HEK293T (cell line): Measurements from ENCODE around the gene TLE3.

Experiments used
- CTCF ChIA-PET: fragments of 350-600 bp; formaldehyde crosslinking; extraction: SDS; loops from one replicate; lab custom pipeline; 2021; ENCODE audit warnings: antibody characterized with exemption, inconsistent platforms; lab: Yijun Ruan, JAX
- POLR2A ChIA-PET: fragments of 350-600 bp; formaldehyde crosslinking; extraction: SDS; loops from one replicate; lab custom pipeline; 2020; ENCODE audit warnings: antibody characterized with exemption, inconsistent platforms; lab: Yijun Ruan, JAX
- DNase-seq: peaks from one replicate; pipeline ENCODE4 v3.0.0; 2012; ENCODE audit warnings: mixed read lengths; ENCODE audit errors: extremely low spot score
- ARNT ChIP-seq: fragments of 450-650 bp; IDR thresholded peaks from 2 replicates; pipeline ENCODE4 v1.6.1; 2017; ENCODE audit warnings: mild to moderate bottlenecking
- BHLHE40 ChIP-seq: fragments of 450-650 bp; IDR thresholded peaks from 2 replicates; pipeline ENCODE4 v1.6.1; 2016; ENCODE audit warnings: mild to moderate bottlenecking, moderate library complexity, borderline replicate concordance
- CTBP1 ChIP-seq: fragments of 450-650 bp; IDR thresholded peaks from 2 replicates; pipeline ENCODE4 v1.6.1; 2016; ENCODE audit warnings: borderline replicate concordance
- ELF4 ChIP-seq: fragments of 450-650 bp; IDR thresholded peaks from 2 replicates; pipeline ENCODE4 v1.6.1; 2017; ENCODE audit warnings: antibody characterized with exemption
- FOXA1 ChIP-seq: fragments of 450-650 bp; IDR thresholded peaks from 2 replicates; pipeline ENCODE4 v1.6.1; 2016; ENCODE audit warnings: mild to moderate bottlenecking
- FOXK2 ChIP-seq: fragments of 450-650 bp; IDR thresholded peaks from 2 replicates; pipeline ENCODE4 v1.6.1; 2016; ENCODE audit warnings: mild to moderate bottlenecking
- FOXM1 ChIP-seq: fragments of 450-650 bp; IDR thresholded peaks from 2 replicates; pipeline ENCODE4 v1.6.1; 2017; ENCODE audit warnings: mild to moderate bottlenecking, borderline replicate concordance
- HDGF ChIP-seq: fragments of 450-650 bp; IDR thresholded peaks from 2 replicates; pipeline ENCODE4 v1.6.1; 2017; ENCODE audit warnings: antibody characterized with exemption, borderline replicate concordance
- L3MBTL2 ChIP-seq: fragments of 450-650 bp; conservative IDR thresholded peaks from 2 replicates; pipeline ENCODE4 v1.6.1; 2016; ENCODE audit warnings: mild to moderate bottlenecking
- LEF1 ChIP-seq: fragments of 450-650 bp; IDR thresholded peaks from 2 replicates; pipeline ENCODE4 v1.6.1; 2017; ENCODE audit warnings: mild to moderate bottlenecking, borderline replicate concordance
- NFRKB ChIP-seq: fragments of 450-650 bp; IDR thresholded peaks from 2 replicates; pipeline ENCODE4 v1.6.1; 2016; ENCODE audit warnings: mild to moderate bottlenecking, moderate library complexity
- PKNOX1 ChIP-seq: fragments of 450-650 bp; IDR thresholded peaks from 2 replicates; pipeline ENCODE4 v1.6.1; 2016
- SP1 ChIP-seq: fragments of 450-650 bp; IDR thresholded peaks from 2 replicates; pipeline ENCODE4 v1.6.1; 2017
- SUZ12 ChIP-seq: fragments of 450-650 bp; IDR thresholded peaks from 2 replicates; pipeline ENCODE4 v1.6.1; 2016; ENCODE audit warnings: mild to moderate bottlenecking
- TARDBP ChIP-seq: fragments of 450-650 bp; IDR thresholded peaks from 2 replicates; pipeline ENCODE4 v1.6.1; 2016
- ZNF384 ChIP-seq: fragments of 450-650 bp; IDR thresholded peaks from 2 replicates; pipeline ENCODE4 v1.6.1; 2016

The TLE3 gene

DNA sequence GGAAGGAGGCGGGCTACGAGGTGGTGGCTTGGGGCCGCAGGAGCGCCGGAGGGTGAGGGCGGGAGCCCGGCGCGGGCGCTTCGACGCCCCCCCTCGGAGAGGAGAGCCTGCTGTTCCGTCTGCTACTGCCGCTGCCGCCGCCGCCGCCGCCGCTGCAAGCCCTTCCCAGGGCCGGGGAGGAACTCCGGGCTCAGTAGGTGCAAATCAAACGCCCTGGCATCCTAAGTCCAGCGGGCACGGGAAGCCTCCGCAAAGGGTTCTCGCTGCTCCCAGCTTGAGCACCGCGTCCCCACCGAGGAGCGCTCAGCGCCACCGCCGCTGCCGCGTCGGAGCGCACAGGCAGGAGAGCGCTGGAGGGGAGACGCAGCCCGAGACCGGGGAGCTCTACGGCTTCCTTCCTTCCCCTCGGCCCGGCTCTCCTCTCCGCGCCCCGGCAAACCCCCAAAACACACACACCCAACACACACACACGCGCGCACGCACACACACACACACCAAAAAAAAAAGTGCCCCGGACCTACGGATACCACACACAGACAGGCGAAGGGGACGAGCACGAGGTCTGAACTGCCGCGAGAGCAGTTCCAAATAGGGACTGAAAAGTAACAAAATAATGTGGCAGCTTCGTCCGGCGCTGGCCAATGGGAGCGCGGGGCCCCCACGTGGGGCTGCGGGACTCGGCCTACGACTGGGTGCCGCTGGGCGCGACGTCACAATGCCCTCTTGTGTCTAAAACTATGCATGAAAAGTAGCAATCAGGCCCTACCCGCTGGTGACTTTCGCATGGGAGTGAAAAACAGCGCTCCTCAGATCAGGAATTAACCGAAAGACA lies at the start of gene TLE3:
Gene TLE3, minus strand, starts transcription at position 597 of the 832 bp plus-strand sequence. CDS start 1,119 bp downstream, outside the sequence.
- POLR2A ChIA-PET, result interaction anchor here (0.6 to 6.9 kb wide), 30 partner anchors 8 to 1282 kb away, joined by 3 to 108 read pairs (median 4); no protein-coding TSS in a partner anchor
- TF ChIP-seq ELF4 (no peak; the same call in 1 of the 2 replicates), FOXM1 (0 out of 2 replicates have a peak, but pooled peaks have one; percentile 0), FOXA1 (no peak), CTBP1 (peak; percentile 69), BHLHE40 (no peak), HDGF (no peak), PKNOX1 (peak; percentile 76; the same call in 1 of the 2 replicates), L3MBTL2 (peak; percentile 99), LEF1 (no peak)
- CTCF ChIA-PET, result interaction anchor here (0.5 to 1.2 kb wide), 8 partner anchors 36 to 1637 kb away, joined by 3 to 4 read pairs (median 3); no protein-coding TSS in a partner anchor
- DNase-seq, result peak; percentile 94

DNA sequence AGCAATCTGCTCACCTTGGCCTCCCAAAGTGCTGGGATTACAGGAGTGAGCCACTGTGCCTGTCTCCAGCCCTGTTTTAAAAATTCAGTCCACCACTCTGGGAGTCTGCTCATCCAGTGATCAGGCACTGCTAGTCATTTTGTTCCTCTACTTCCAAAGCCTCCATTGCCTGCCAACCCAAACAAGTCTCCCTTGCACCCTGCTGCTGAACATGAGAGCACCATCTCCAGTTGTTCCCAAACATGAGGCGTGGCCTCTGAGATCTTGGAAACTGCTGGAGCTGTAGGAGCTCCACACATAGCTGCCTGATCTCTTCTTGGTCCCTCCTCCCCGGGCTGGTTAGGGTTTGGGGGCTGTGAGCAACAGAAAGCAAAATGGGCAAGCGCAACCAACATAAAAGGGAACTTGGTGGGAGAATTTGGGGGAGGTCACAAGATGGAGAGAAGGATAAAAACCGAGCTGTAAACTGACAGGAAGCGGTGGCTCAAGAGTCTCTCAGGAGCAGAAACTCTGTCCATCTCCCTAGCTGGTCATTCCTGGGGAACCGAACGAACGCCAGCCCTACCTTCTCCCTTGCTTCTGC lies 49.6 kb upstream of the TLE3 start:
- ChIA-PET POLR2A (no interaction called here), CTCF (interaction anchor here (0.6 kb wide), 1 partner anchor 351 kb away, joined by 3 read pairs; no protein-coding TSS in a partner anchor)
- TF ChIP-seq ARNT (no peak), FOXM1 (no peak), L3MBTL2 (no peak), SUZ12 (no peak), HDGF (no peak), FOXK2 (no peak), PKNOX1 (no peak), ELF4 (no peak), NFRKB (no peak), FOXA1 (no peak), BHLHE40 (no peak), CTBP1 (no peak), SP1 (no peak), ZNF384 (no peak)
- no peak for DNase-seq

DNA sequence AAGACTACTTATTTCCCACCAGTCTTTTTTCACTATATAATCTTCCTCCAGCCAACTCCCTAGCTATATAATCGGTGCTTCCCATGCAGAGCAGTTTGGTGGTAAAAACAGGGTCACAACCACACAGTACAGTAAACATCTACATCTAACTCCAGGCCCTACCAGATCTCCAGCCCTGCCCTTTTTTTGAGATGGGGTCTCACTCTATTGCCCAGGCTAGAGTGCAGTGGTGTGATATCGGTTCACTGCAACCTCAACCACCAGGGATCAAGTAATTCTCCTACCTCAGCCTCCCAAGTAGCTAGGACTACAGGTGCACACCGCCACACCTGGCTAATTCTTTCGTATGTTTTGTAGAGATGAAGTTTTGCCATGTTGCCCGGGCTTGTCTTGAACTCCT lies 49.1 kb upstream of the TLE3 start:
- no peak for DNase-seq
- ChIA-PET POLR2A (no interaction called here), CTCF (interaction anchor here (0.6 kb wide), 2 partner anchors 23 to 350 kb away, joined by 3 to 4 read pairs; no protein-coding TSS in a partner anchor)
- TF ChIP-seq SUZ12, result no peak
- TF ChIP-seq L3MBTL2, result no peak
- no peak for TF ChIP-seq TARDBP
- no peak for TF ChIP-seq HDGF
- no peak for TF ChIP-seq BHLHE40
- TF ChIP-seq FOXM1, result no peak
- no peak for TF ChIP-seq ZNF384
- no peak for TF ChIP-seq PKNOX1

- DNase-seq, result no peak
- no peak for TF ChIP-seq SP1
- TF ChIP-seq ELF4, result no peak
- no peak for TF ChIP-seq LEF1
- TF ChIP-seq FOXK2, result no peak
- TF ChIP-seq ZNF384, result no peak
- TF ChIP-seq PKNOX1, result no peak
- TF ChIP-seq CTBP1, result no peak
- ChIA-PET CTCF (interaction anchor here (0.6 kb wide), 1 partner anchor 23 kb away, joined by 4 read pairs; no protein-coding TSS in a partner anchor), POLR2A (no interaction called here)
Observed at GRCh38 chr15:70146162-70146561, 48.4 kb upstream of the TLE3 start.

DNA sequence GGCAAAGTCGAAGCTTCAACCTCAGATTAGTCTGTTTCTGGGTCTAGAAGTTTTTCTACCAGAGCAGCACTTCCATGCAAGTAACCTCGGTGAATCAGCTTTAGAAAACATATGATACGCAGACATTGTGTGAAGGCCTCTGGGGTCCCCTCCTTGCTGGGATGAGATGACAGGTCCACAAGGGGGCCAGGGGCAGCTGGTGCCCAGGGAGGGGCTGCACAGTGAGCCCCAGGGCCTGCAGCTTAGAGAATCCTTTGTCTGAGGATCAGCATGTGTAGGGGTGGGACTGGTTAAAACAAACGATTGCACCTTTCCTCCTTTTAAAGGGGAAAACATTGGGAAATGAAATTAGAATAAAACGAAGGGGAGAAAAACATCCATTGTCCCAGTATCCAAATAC lies 47.5 kb upstream of the TLE3 start:
- POLR2A ChIA-PET, result interaction anchor here (2.0 kb wide), 1 partner anchor 9 kb away, joined by 10 read pairs; no protein-coding TSS in a partner anchor
- TF ChIP-seq CTBP1, result no peak
- TF ChIP-seq SP1, result no peak
- TF ChIP-seq NFRKB, result no peak
- no peak for TF ChIP-seq ARNT
- TF ChIP-seq ELF4, result no peak
- DNase-seq, result no peak
- CTCF ChIA-PET, result interaction anchor here (0.8 kb wide), 1 partner anchor 44 kb away, joined by 3 read pairs; no protein-coding TSS in a partner anchor
